ENCODE data around the gene PPP3CA. TPM values are rescaled to one million over a fixed set of nuclear protein-coding genes. Genes with fewer than 3 reads are reported as not detected.

PPP3CA gene
- total and polyA plus RNA-seq, 2 of the 8 experiments (the other 6 are each of a cell fraction or from before 2014, with no cell fraction given): 7.9 to 35.0 TPM

DNA sequence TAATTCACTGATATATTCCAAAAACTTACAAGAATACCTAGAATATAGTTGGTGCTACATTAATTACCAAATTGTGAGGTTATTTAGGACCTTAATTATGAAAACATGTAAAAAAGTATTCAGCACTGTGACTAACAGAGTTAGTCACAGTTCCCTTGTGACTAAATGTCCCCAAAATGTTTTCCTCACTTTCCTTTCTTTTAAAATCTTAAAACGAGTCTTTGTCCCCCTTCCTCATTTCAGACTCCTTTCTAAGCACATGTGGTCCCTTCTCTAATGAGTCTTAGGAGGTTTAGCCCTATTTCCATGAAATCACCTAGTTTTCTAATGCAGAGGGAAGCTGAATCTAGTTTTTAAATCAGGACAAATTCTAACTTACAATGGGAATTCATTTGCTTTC is 175.0 kb downstream of the PPP3CA start:
- H3K23me2 ChIP-seq (ENCODE audit: low read depth, low read length): no peaks in the 10 kb centered on the region
- no peaks in the 10 kb centered on the region for H3K9me3 ChIP-seq (ENCODE audit: insufficient read depth in 2 of 2, low read depth in 1 of 2, low read length in 1 of 2)
- FAIRE-seq: no peak
- H2BK20ac ChIP-seq (ENCODE audit: low read length): no peak overlapping the region
- H4K8ac ChIP-seq (ENCODE audit: extremely low read depth, insufficient read depth, low read length): no peak overlapping the region
- no peak overlapping the region for H3K14ac ChIP-seq (ENCODE audit: insufficient read length)
- no peak overlapping the region for H3K27ac ChIP-seq (ENCODE audit: low read depth, low read length)
- no peak overlapping the region for H3K4me2 ChIP-seq (ENCODE audit: insufficient read depth in 1 of 2, low read depth in 2 of 2, low read length in 2 of 2)
- no peak overlapping the region for H2BK5ac ChIP-seq (ENCODE audit: low read depth, low read length)
- peaks cover 0 to 3% of the 10 kb centered on the region in 2 experiments for H4K20me1 ChIP-seq (replicated peaks in 1 of 2; ENCODE audit: control insufficient read depth in 1 of 2, insufficient read depth in 2 of 2, low read length in 2 of 2)
- ChIA-PET POLR2A (ENCODE audit: partially characterized antibody) (no interaction called here), CTCF (ENCODE audit: partially characterized antibody) (interaction anchor here (1.1 kb wide), 1 partner anchor 559 kb away, joined by 3 read pairs; no protein-coding TSS in a partner anchor)
- H2BK120ac ChIP-seq (replicated peaks; ENCODE audit: low read depth, low read length): no peak overlapping the region
- H3K23ac ChIP-seq (ENCODE audit: insufficient read length): no peak overlapping the region
- no peaks in the 10 kb centered on the region; a peak in 1 of 8 replicates for H3K36me3 ChIP-seq (ENCODE audit: control insufficient read depth in 2 of 4, insufficient read depth in 4 of 4, low read length in 3 of 4)
- no peak overlapping the region for H2AK5ac ChIP-seq (ENCODE audit: low read depth, low read length)
- no peak overlapping the region for H3K18ac ChIP-seq (ENCODE audit: extremely low read depth, low read length)
- no peaks in the 10 kb centered on the region; the same call in 1 of the 2 replicates for H3K79me1 ChIP-seq (ENCODE audit: low read depth, low read length)
- 62% methylated on average over 1 of the region's 1 CpG; no CpG with 5 or more reads in 1 of the 2 experiments for WGBS, 2 experiments (ENCODE audit: extremely low coverage in 1 of 2, insufficient coverage in 1 of 2, insufficient read length in 1 of 2, insufficient replicate concordance in 2 of 2, low coverage in 1 of 2, low lambda C conversion rate in 2 of 2, missing lambda C conversion rate in 1 of 2)
- H2BK15ac ChIP-seq (ENCODE audit: low read length): no peak overlapping the region
- no peak overlapping the region for H4K5ac ChIP-seq (ENCODE audit: insufficient read length, low read depth, low read length)
- DNase-seq (ENCODE audit: low read depth in 1 of 2, low spot score in 2 of 2): no peak
- H2AFZ ChIP-seq (ENCODE audit: low read length): no peak overlapping the region
- peaks cover 0 to 2% (median under 1%) of the 10 kb centered on the region in 4 experiments; a peak in 1 of 7 replicates for H3K4me1 ChIP-seq (replicated peaks in 1 of 4; ENCODE audit: control insufficient read depth in 3 of 4, insufficient read depth in 4 of 4, low read length in 3 of 4)
- no peak overlapping the region for H3K9ac ChIP-seq (replicated peaks in 1 of 4; ENCODE audit: extremely low read depth in 1 of 4, low read depth in 3 of 4, low read length in 3 of 4)
- no peaks in the 10 kb centered on the region for H3K79me2 ChIP-seq (ENCODE audit: control insufficient read depth in 1 of 2, insufficient read depth in 2 of 2, low read length in 2 of 2)
- no peak overlapping the region for H3K56ac ChIP-seq (replicated peaks; ENCODE audit: insufficient read length, low read depth, low read length)
- no peaks in the 10 kb centered on the region for H3K27me3 ChIP-seq (replicated peaks in 1 of 4; ENCODE audit: control insufficient read depth in 3 of 4, extremely low read depth in 1 of 4, insufficient read depth in 3 of 4, low read length in 3 of 4)
- no peak overlapping the region for H3K4me3 ChIP-seq (ENCODE audit: extremely low read depth in 1 of 4, insufficient read depth in 2 of 4, low read depth in 3 of 4, low read length in 4 of 4)
- H3K4ac ChIP-seq (replicated peaks; ENCODE audit: insufficient read length, low read depth, low read length): no peak overlapping the region
- H2BK12ac ChIP-seq (ENCODE audit: low read depth, low read length): no peak overlapping the region
- H4K91ac ChIP-seq (replicated peaks; ENCODE audit: insufficient read length, low read length): no peak overlapping the region
- TF ChIP-seq TBP (IDR thresholded peaks at IDR 0.05; ENCODE audit: low read depth, low read length): no peak

All from H1 (cell line).